Activated CD4-positive, alpha-beta memory T cell treated with anti-CD3 and anti-CD28 coated beads, Interleukin-2, amount 10 ng/mL, durations not matched to agents 7 days and 5 days (primary cell): ENCODE data around the gene ART3. TPM values are rescaled to one million over a fixed set of nuclear protein-coding genes. Genes with fewer than 3 reads are reported as not detected.
A peak's percentile ranks its signal among the peaks of the same experiment; 100 is the strongest.

Experiments used
- CTCF ChIA-PET: fragments of 350-600 bp; sonication (Branson Sonifier 250); formaldehyde crosslinking; loops from one replicate; lab custom pipeline; 2021; ENCODE audit warnings: antibody characterized with exemption, inconsistent platforms; lab: Charles Lee
- POLR2A ChIA-PET: fragments of 350-600 bp; sonication (Branson Sonifier 250); formaldehyde crosslinking; loops from one replicate; lab custom pipeline; 2021; ENCODE audit warnings: antibody characterized with exemption; lab: Charles Lee
- DNase-seq: peaks from one replicate; pipeline ENCODE4 v3.0.0-alpha.2; 2020
- H3K27ac Mint-ChIP-seq: one replicate; pipeline ENCODE4 v1.8.0; 2021; ENCODE audit warnings: mild to moderate bottlenecking, mixed read lengths
- H3K27me3 Mint-ChIP-seq: one replicate; pipeline ENCODE4 v1.8.0; 2021; ENCODE audit warnings: mixed read lengths
- H3K36me3 Mint-ChIP-seq: one replicate; pipeline ENCODE4 v1.8.0; 2021; ENCODE audit warnings: low read depth, mixed read lengths
- H3K4me1 Mint-ChIP-seq: one replicate; pipeline ENCODE4 v1.8.0; 2021; ENCODE audit warnings: mixed read lengths
- H3K4me3 Mint-ChIP-seq: one replicate; pipeline ENCODE4 v1.8.0; 2021; ENCODE audit warnings: mild to moderate bottlenecking, mixed read lengths
- H3K9me3 Mint-ChIP-seq: one replicate; pipeline ENCODE4 v1.8.0; 2021; ENCODE audit warnings: mixed read lengths
- total RNA-seq, 2 experiments: library from RNA; stranded (reverse); gene quantifications; one replicate each; pipeline ENCODE4 v1.2.3, GENCODE V29; 2021

The ART3 gene
- total RNA-seq, 2 experiments from 2014 or later: 0.30 to 0.95 TPM

- H3K27ac Mint-ChIP-seq: no peak overlapping the region
- CTCF ChIA-PET: interaction anchor here (1.4 to 2.4 kb wide), 3 partner anchors 18 to 64 kb away, joined by 3 to 21 read pairs (median 6); partner anchors contain the start of genes CXCL11 and SDAD1
- no peak overlapping the region for H3K4me3 Mint-ChIP-seq
- no peaks in the 10 kb centered on the region for H3K9me3 Mint-ChIP-seq
- no peak for DNase-seq
- POLR2A ChIA-PET: interaction anchor here (1.4 kb wide), 1 partner anchor 114 kb away, joined by 4 read pairs; the partner anchor contains the start of gene NAAA
- no peaks in the 10 kb centered on the region for H3K27me3 Mint-ChIP-seq
- H3K4me1 Mint-ChIP-seq: peaks cover 48% of the 10 kb centered on the region
- H3K36me3 Mint-ChIP-seq: no peaks in the 10 kb centered on the region
Measured at GRCh38 chr4:76055016-76055415, 19.5 kb upstream of the ART3 start.

- POLR2A ChIA-PET: no interaction called here
- Mint-ChIP-seq H3K4me3 (no peak overlapping the region), H3K27ac (no peak overlapping the region), H3K36me3 (no peaks in the 10 kb centered on the region), H3K27me3 (no peaks in the 10 kb centered on the region), H3K9me3 (no peaks in the 10 kb centered on the region), H3K4me1 (peaks cover 52% of the 10 kb centered on the region)
- CTCF ChIA-PET: interaction anchor here (1.5 kb wide), 1 partner anchor 65 kb away, joined by 3 read pairs; the partner anchor contains the start of gene SDAD1
- no peak for DNase-seq
Measured at GRCh38 chr4:76055421-76055820, 19.1 kb upstream of the ART3 start.

DNA sequence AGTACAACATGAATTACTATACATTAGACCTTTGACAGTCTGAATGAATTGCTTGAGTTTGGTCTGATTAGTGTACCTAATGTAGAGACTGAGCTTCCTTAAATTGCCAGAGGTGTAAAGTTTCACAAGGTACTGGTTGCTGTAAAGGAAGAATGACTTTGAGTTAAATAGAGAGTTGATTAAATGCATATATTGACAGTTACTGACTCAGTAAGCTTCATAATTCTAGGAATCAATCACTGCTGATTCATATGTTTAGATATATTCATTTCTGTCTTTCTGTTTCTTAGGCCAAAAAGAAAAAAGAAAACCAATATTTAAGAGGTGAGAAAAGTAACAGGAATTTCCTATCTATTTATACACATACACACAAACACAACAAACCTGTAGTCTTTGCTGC, 16.2 kb upstream of the ART3 start:
- H3K27me3 Mint-ChIP-seq: no peaks in the 10 kb centered on the region
- DNase-seq: no peak
- CTCF ChIA-PET: interaction anchor here (0.7 to 2.0 kb wide), 4 partner anchors 22 to 929 kb away, joined by 3 to 15 read pairs (median 4); partner anchors contain the start of gene CXCL11
- no peaks in the 10 kb centered on the region for H3K36me3 Mint-ChIP-seq
- peak overlapping the region; percentile 81 for H3K27ac Mint-ChIP-seq
- POLR2A ChIA-PET: interaction anchor here (0.6 to 1.3 kb wide), 8 partner anchors 15 to 1686 kb away, joined by 3 to 8 read pairs (median 3); partner anchors contain the start of genes NAAA and NUP54
- no peak overlapping the region for H3K4me3 Mint-ChIP-seq
- no peaks in the 10 kb centered on the region for H3K9me3 Mint-ChIP-seq
- peaks cover 66% of the 10 kb centered on the region for H3K4me1 Mint-ChIP-seq

- H3K9me3 Mint-ChIP-seq: no peaks in the 10 kb centered on the region
- no peaks in the 10 kb centered on the region for H3K27me3 Mint-ChIP-seq
- POLR2A ChIA-PET: interaction anchor here (0.6 to 1.3 kb wide), 10 partner anchors 30 to 1686 kb away, joined by 3 to 8 read pairs (median 3); partner anchors contain the start of genes NAAA and NUP54
- H3K36me3 Mint-ChIP-seq: no peaks in the 10 kb centered on the region
- peak overlapping the region; percentile 81 for H3K27ac Mint-ChIP-seq
- peaks cover 63% of the 10 kb centered on the region for H3K4me1 Mint-ChIP-seq
- peak overlapping the region; percentile 3 for H3K4me3 Mint-ChIP-seq
- DNase-seq: no peak
- CTCF ChIA-PET: interaction anchor here (0.7 to 2.0 kb wide), 4 partner anchors 23 to 928 kb away, joined by 3 to 15 read pairs (median 4); partner anchors contain the start of gene CXCL11
Measured at GRCh38 chr4:76058888-76059426, 15.6 kb upstream of the ART3 start.

DNA sequence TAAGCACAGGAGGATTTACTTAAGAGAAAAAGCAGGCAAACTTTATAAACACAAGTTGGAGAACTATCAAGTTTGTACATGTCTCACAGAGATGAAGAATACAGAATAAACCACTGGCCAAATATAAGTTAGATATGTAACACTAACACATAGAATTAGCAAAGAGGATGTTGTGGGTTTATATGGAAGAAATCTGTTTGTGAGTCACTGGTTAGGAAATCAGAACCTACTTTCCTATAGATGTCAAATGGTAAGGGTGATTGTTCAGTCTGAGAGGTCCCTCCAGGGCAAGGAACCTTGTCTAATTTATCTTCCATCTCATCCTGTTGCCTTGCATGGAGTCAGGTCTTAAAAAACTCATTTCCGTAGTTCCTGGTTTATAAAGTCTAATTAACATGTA, 14.8 kb upstream of the ART3 start:
- Mint-ChIP-seq H3K27me3 (no peaks in the 10 kb centered on the region), H3K9me3 (no peaks in the 10 kb centered on the region), H3K4me3 (no peak overlapping the region), H3K4me1 (peaks cover 62% of the 10 kb centered on the region), H3K27ac (peak overlapping the region; percentile 55), H3K36me3 (no peaks in the 10 kb centered on the region)
- ChIA-PET CTCF (no interaction called here), POLR2A (interaction anchor here (1.0 kb wide), 1 partner anchor 64 kb away, joined by 4 read pairs; no protein-coding TSS in a partner anchor)
- DNase-seq: no peak

- Mint-ChIP-seq H3K27ac (peak overlapping the region; percentile 55), H3K36me3 (no peaks in the 10 kb centered on the region), H3K9me3 (no peaks in the 10 kb centered on the region), H3K27me3 (no peaks in the 10 kb centered on the region), H3K4me3 (no peak overlapping the region), H3K4me1 (peaks cover 54% of the 10 kb centered on the region)
- DNase-seq: no peak
- CTCF ChIA-PET: no interaction called here
- POLR2A ChIA-PET: interaction anchor here (0.6 kb wide), 1 partner anchor 110 kb away, joined by 4 read pairs; no protein-coding TSS in a partner anchor
Measured at GRCh38 chr4:76060506-76060905, 14.0 kb upstream of the ART3 start.

DNA sequence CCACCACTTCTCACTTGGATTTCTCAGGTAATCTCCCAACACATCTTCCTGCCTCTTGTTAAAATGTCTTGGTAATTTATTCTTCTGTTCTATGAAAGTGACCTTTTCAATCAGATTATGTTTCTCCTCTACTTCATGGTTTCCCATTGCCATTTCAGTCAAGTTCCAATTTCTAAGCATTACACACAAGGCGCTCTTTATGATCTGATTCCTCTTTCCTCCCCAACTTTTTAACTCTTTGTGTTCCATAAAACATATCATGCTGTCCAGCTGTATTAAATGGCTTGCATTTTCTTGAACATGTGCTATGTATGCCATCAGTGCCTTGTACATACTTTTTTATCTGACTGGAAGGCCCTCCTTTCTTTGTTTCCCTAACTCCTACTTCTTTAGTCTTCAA, 13.1 kb upstream of the ART3 start:
- Mint-ChIP-seq H3K27me3 (no peaks in the 10 kb centered on the region), H3K4me1 (peaks cover 46% of the 10 kb centered on the region), H3K4me3 (no peak overlapping the region), H3K36me3 (no peaks in the 10 kb centered on the region), H3K27ac (no peak overlapping the region), H3K9me3 (no peaks in the 10 kb centered on the region)
- ChIA-PET CTCF (interaction anchor here (0.6 to 4.1 kb wide), 3 partner anchors 10 to 66 kb away, joined by 3 to 21 read pairs (median 6); no protein-coding TSS in a partner anchor), POLR2A (interaction anchor here (0.9 to 1.2 kb wide), 2 partner anchors 66 to 121 kb away, joined by 3 read pairs; partner anchors contain the start of gene NAAA)
- no peak for DNase-seq

- Mint-ChIP-seq H3K27ac (no peak overlapping the region), H3K4me1 (peaks cover 45% of the 10 kb centered on the region), H3K36me3 (no peaks in the 10 kb centered on the region), H3K27me3 (no peaks in the 10 kb centered on the region), H3K9me3 (no peaks in the 10 kb centered on the region), H3K4me3 (no peak overlapping the region)
- ChIA-PET CTCF (interaction anchor here (0.6 to 4.1 kb wide), 5 partner anchors 10 to 413 kb away, joined by 3 to 21 read pairs (median 3); partner anchors contain the start of gene SDAD1), POLR2A (interaction anchor here (0.9 to 1.2 kb wide), 2 partner anchors 67 to 122 kb away, joined by 3 read pairs; partner anchors contain the start of gene NAAA)
- DNase-seq: no peak
Measured at GRCh38 chr4:76061982-76062381, 12.5 kb upstream of the ART3 start.

DNA sequence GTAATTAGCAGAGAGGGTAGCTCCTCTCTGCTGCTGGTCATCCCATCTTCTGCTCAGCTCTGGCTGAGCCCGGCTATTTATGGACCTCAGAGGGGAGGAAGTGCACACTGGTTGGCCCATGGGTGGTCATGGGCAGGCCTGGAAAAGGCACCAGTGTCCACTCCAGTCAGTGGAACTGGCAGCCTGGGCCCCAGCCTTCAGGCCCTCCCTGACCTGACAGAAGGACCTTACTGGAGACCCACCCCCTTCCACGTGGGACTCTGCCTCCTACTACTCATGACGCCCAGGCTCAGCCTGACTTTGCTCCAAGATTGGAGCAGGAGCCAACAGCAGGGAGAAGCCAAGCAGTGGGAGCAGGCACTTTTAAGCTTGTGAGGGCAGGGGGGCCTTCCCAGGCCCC, 8.0 kb upstream of the ART3 start:
- ChIA-PET POLR2A (no interaction called here), CTCF (interaction anchor here (0.9 to 2.2 kb wide), 5 partner anchors 22 to 150 kb away, joined by 3 to 34 read pairs (median 4); no protein-coding TSS in a partner anchor)
- no peak for DNase-seq
- no peak overlapping the region for H3K27ac Mint-ChIP-seq
- no peaks in the 10 kb centered on the region for H3K27me3 Mint-ChIP-seq
- peaks cover 4% of the 10 kb centered on the region for H3K4me1 Mint-ChIP-seq
- no peak overlapping the region for H3K4me3 Mint-ChIP-seq
- no peaks in the 10 kb centered on the region for H3K36me3 Mint-ChIP-seq
- H3K9me3 Mint-ChIP-seq: no peaks in the 10 kb centered on the region

DNA sequence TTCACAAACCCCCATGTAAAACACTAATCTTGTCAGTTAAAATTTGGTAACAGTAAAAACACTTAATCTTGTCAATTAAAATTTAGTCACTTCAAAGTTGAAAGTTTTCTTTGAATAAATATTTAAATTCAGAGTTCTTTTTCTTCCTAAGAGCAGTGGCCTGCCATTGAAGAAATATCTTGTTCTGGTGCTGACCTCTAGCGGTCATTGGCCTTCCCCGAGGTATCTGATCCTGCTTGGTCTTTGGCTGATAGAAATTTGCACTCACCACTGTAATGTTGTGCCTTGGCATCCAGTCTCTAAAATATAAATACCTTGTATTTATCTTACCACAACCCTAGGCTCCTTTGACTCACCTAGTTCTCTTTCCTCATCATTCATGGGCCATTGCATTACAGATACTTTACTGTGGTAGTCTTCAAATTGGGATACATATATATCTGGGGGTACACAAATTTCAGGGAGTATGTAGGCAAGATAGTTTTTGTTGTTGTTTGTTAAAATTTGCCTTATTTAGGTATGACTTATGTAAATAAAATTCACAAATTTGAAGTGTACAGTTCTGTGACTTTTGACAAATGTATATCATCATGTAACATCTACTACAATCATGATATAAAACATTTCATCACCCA, 6.7 kb upstream of the ART3 start:
- CTCF ChIA-PET: interaction anchor here (0.6 to 2.2 kb wide), 11 partner anchors 14 to 512 kb away, joined by 3 to 34 read pairs (median 4); partner anchors contain the start of gene ODAPH
- H3K27ac Mint-ChIP-seq: no peak overlapping the region
- no peaks in the 10 kb centered on the region for H3K27me3 Mint-ChIP-seq
- H3K36me3 Mint-ChIP-seq: no peaks in the 10 kb centered on the region
- peak; percentile 77 for DNase-seq
- H3K4me1 Mint-ChIP-seq: no peaks in the 10 kb centered on the region
- H3K9me3 Mint-ChIP-seq: no peaks in the 10 kb centered on the region
- no peak overlapping the region for H3K4me3 Mint-ChIP-seq
- POLR2A ChIA-PET: no interaction called here

GRCh38 chr4:76072760-76073159, 1.7 kb upstream of the ART3 start:
- Mint-ChIP-seq H3K4me3 (no peak overlapping the region), H3K27ac (no peak overlapping the region), H3K9me3 (no peaks in the 10 kb centered on the region), H3K27me3 (no peaks in the 10 kb centered on the region), H3K36me3 (no peaks in the 10 kb centered on the region), H3K4me1 (peaks cover 1% of the 10 kb centered on the region)
- ChIA-PET CTCF (no interaction called here), POLR2A (no interaction called here)
- DNase-seq: no peak

GRCh38 chr4:76074993-76075600, 588 bp downstream of the ART3 start:
- Mint-ChIP-seq H3K9me3 (no peaks in the 10 kb centered on the region), H3K4me1 (peaks cover 1% of the 10 kb centered on the region), H3K4me3 (no peak overlapping the region), H3K36me3 (no peaks in the 10 kb centered on the region), H3K27me3 (peaks cover 5% of the 10 kb centered on the region), H3K27ac (no peak overlapping the region)
- CTCF ChIA-PET: interaction anchor here (0.6 to 2.2 kb wide), 2 partner anchors 79 to 102 kb away, joined by 4 to 9 read pairs; no protein-coding TSS in a partner anchor
- POLR2A ChIA-PET: no interaction called here
- DNase-seq: no peak
